CD4-positive, alpha-beta T cell treated with Interleukin-4 for 4 hours (primary cell): ENCODE results near the gene PFKFB3.
A peak's percentile ranks its signal among the peaks of the same experiment; 100 is the strongest.
"Not testable (repeated sequence)": the region's sequence is repeated elsewhere in the genome, so short reads cannot be mapped to it uniquely, and the experiment has no call there.

ENCODE experiments used
- DNase-seq: peaks from one replicate; pipeline ENCODE4 v3.0.0-alpha.2; 2020

The PFKFB3 gene

DNA sequence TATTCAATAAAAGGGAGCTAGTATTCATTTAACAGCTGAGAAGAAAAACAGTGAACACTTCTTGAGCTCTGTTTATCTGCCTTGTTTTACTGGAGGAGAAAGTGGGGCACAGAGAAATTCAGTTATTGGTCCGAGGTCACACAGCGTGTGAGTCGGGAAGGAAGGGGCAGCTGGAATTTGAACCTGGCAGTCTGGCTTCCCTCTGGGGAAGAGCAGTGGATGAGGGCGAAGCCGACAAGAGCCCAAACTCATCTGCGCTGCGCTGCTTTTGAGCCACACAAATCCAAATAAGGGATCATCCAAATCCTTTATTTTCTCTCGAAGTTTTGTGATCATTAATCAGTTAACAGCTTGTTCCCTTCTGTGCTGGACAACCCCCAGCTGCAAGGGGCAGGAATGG lies 23.7 kb upstream of the PFKFB3 start:
- DNase-seq, result no peak

DNA sequence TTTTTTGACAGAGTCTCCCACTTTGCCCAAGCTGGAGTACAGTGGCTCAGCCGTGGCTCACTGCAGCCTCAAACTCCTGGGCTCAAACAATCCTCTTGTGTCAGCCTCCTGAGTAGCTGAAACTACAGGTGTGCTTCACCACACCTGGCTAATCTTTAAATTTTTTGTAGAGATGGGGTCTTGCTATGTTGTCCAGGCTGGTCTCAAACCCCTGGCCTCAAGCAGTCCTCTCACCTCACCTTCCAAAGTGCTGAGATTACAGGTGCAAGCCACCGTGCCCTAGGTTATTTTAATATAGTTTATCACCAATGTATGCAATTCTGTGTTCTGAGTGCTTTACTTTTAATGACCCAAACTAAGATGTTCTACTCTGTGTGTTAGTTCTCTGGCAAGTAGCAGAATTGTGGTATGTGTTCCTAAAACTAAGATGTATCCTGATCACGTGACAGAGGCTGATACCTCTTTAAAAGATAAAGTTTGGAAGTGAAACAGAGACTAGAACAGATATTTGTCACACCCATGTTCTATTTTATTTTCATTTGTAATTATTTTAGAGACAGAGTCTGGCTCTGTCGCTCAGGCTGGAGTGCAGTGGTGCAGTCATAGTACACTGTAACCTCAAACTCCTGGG lies 22.1 kb upstream of the PFKFB3 start:
- DNase-seq, result no peak

DNA sequence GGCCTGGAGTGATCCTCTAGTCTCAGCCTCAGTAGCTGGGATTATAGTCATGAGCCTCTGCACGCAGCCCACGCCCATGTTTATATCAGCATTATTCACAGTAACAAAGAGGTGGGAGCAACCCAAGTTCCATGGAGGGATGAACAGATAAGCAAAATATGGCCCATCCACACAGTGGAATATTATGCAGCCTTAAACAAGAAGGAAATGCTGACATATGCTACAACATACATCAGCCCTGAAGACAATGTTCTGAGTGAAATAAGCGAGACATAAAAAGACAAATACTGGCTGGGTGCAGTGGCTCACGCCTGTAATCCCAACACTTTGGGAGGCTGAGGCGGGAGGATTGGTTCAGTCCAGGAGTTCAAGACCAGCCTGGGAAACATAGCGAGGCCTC lies 21.5 kb upstream of the PFKFB3 start:
- no peak for DNase-seq

DNA sequence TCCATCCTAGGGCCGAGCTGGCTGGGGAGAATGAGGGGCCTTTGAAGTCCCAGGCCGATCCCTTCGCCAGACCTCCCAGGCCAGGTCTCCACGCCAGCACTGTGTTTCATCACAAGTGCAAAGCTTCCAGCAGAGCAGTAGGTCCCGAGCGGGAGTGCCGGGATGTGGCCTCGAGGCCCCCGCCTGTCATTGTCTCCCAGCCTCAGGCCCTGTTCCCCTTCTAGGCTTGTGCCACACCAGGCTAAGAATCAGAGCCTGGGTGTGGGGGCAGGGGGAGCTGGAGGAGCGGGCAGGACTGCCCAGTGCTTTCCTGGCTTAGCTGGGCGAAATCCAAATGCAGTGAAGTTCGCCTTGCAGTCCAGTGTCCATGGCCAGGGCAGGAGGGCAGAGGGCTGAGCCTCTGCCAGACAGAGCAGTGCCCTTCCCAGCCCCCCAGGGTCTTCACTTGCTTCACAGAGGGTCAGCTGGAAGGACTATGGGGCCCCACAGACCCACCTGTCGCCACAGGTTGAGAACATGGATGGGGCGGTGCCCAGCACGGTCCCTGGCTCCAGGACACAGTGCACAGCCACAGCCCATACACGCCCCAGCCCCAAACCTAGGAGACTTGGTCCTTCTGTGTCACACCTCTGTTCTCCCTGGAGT lies 20.2 kb upstream of the PFKFB3 start:
- no peak for DNase-seq

DNA sequence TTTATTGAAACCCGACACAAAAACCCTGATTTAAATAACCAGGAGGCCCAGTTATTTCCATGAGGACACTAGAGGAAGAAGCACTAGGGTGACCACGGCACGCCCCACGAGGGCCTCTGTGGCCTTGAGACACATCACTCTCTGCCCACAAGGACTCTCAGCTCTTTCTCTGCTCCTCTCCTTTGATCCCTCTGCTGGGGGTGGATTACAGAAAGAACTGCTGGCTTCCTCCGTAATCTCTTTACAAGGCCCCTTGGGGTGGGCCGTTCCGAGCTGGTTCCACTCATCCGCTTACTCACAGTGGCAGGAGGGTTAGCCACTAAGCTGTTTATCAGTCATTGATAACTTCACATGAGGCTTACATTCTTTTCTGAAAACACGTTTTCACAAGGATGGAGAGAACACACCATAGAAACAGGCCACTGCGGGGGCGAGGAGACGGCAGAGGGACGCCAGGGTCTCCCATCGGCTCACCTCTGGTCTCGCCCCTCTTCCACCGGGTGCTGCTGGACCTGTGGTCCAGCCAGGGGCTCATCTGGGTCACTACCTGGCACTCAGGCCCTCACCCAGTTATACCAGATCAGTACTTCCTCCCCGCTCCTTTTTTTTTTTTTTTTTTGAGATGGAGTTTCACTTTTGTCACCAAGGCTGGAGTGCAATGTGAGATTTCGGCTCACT lies 17.6 kb upstream of the PFKFB3 start:
- no peak for DNase-seq

DNA sequence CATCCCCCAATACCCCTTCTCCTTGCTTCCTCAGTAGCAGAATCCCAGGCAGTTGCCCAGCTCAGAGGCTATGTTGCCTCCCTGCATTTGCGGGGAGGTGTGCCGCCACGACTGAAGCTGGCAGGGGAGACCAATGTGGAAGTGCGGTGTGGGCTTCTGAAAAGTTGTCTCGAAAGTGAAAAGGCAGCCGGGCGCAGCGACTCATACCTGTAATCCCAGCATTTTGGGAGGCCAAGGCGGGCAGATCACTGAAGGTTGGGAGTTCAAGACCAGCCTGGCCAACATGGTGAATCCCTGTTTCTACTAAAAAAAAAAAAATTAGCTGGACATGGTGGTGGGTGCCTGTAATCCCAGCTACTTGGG lies 15.9 kb upstream of the PFKFB3 start:
- no peak for DNase-seq

DNA sequence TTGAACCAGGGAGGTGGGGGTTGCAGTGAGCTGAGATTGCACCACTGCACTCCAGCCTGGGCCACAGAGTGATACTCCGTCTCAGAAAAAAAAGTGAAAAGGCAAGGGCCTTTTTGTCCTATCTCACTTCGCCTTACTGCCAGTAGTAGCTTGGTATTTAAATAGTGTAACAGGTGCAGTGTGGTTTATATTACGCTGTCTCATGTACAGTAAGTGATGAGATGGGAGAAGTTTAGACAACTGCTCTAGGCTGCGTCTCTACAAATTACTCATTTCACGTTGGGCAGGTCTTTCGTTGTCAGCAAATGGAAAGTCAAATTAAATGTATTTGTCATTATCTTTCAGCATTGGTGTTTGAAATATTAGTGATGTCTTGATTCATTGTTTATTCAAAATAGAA lies 15.5 kb upstream of the PFKFB3 start:
- no peak for DNase-seq

DNA sequence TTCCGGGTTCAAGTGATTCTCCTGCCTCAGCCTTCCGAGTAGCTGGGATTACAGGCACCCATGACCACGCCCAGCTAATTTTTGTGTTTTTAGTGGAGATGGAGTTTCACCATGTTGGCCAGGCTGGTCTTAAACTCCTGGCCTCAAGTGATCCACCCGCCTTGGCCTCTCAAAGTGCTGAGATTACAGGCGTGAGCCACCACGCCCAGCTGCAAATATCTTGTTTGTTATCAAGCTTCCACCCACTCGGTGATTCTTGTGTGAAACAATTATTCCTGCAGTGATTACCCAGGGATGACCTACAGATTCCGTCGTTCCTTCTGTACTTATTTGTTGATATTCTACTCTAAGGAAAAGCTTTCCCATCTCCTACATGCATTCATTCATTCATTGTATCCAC lies 12.7 kb upstream of the PFKFB3 start:
- not testable (repeated sequence) for DNase-seq

DNA sequence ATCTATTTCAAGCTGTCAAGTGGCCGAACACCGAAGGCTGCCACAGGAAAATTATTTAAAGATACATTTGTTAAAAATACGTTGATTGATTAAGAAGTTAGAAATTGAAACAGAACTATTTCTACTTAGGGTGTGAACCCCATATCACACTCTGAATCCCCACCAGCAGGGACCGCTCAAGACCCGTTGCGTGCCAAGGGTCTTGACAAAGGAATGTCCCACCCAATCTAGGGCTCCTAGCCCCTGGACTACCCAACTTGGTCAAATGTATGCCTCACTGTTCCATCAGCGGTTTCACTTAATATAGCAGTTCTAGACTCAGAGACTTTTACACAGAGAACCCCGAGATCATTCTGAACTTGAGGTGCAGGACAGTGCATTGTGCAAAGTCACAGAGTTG lies 11.6 kb upstream of the PFKFB3 start:
- no peak for DNase-seq

DNA sequence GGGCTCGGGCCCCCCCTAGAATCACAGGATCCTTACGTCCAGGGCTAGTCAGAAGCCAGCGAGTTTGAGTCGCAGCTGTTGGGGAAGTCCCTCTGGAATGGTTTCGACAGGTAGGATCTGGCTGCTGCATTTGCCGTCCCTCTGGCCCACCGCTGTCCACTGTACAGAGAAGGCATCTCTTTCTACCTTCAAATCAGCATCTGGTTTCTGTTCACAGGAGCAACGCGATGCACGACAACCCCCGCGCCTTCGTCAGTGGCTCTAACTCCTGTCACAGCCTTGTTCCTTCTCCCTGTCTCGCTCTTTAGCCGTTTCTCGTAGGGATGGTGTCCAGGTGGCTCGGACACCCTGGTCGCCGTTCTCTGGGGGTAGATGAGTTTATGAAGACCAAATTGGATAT lies 11.2 kb upstream of the PFKFB3 start:
- no peak for DNase-seq

DNA sequence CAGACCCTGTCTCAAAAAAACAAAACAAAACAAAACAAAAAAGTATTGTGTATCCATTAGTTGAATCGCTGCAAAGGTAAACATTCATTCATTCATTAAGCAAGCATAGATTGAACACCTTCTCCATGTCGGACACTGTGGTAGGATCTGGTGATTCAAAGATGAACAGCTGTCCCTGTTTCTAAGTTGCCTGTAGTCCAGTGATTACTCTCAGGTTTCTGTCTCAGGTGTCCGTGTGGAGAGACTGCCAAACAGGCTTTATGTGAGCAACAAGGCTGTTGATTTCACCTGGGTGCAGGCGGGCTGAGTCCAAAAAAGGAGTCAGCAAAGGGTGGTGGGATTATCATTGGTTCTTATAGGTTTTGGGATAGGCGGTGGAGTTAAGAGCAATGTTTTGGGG lies 9.4 kb upstream of the PFKFB3 start:
- DNase-seq, result not testable (repeated sequence)

DNA sequence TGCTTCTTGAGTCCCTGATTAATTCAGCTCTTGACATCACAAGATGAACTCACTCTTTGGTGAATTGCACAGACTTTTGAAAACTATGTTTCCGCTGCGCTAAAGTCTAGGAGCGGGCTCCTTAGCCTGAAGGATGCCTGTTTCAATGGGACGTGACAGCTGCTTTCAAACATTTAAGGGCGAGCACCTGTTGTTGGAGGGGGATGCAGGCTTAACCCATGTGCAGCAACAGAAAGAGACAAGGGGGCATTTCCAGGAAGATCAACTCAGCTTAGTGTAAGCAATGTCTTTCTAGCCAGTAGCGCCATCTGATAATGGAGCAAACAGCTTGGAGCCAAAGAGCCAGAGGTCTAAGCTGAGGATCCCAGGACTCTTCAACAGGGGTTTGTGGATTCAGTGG lies 8.4 kb upstream of the PFKFB3 start:
- no peak for DNase-seq

DNA sequence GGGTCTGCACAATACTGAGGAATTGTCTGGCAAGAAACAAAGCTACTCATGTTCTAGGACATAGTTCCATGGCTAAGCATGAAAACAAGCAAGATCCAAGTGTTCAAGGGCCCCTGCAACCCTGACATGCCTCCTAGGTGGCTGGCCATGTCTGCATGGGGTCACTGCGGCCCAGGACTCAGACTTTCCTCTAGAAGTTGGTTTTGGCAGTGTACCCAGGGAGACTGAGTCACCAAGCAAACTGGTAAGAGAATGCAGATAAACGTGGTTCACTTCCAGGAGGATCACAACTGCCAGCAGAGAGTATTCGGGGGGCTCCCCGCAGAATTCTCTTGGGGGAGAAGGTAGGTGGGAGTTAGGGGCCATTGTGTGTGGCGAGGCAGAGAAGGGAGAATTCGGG lies 7.4 kb upstream of the PFKFB3 start:
- DNase-seq, result no peak

DNA sequence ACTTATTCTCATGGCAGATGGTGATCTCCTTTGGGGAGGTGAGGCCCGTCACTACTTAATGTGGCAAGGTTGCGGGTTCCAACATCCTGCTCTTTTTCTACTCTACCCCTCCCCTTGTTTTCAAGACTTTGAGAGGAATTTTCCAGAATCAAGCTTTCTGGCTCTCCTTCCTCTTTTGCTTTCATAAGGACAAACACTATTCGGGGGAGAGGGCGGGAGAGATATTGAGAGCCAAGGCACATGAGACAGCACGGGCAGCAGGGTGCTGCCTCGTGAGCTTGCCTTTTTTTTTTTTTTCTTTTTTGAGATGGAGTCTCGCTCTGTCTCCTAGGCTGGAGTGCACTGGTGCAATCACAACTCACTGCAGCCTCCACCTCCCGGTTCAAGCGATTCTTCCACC lies 6.9 kb upstream of the PFKFB3 start:
- no peak for DNase-seq

DNA sequence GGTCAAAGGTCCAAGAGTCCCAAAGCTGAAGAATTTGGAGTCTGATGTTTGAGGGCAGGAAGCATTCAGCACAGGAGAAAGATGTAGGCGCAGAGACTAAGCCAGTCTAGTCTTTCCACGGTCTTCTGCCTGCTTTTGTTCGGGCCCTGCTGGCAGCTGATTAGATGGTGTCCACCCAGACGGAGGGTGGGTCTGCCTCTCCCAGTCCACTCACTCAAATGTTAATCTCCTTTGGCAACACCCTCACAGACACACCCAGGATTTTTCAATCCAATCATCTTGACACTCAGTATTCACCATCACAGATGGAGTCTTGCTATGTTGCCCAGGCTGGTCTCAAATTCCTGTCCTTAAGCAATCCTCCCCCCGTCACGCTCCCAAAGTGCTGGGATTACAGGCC lies 6.2 kb upstream of the PFKFB3 start:
- DNase-seq, result not testable (repeated sequence)

DNA sequence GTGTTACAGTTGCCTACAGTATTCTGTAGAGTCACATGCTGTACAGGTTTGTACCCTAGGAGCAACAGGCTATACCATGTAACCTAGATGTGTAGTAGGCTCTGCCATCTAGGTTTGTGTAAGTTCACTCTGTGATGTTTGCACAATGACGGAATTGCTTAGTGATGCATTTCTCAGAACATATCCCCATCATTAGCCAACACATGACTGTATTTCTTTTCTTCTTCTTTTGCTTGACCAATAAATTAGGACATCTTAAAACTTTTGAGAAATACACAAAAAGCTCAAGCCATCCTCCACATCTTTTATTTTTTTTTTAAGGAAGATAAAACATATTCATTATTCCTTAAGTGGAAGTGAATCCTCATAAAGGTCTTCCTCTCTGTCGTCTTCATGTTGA lies 5.4 kb upstream of the PFKFB3 start:
- DNase-seq, result no peak

DNA sequence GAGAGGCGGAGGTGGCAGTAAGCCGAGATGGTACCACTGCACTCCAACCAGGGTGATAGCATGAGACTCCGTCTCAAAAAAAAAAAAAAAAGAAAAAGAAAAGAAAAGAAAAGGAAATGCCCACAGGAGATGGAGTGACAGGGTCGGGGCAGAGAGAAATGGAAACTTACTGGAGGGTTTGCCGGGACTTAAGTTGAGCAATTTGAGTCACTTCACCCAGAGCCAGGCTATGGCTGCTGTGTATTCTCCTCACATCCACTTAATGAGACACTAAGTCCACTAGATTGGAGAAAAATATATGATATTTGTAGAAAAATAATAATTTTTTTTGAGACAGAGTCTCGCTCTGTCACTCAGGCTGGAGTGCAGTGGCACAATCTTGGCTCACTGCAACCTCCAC lies 4.6 kb upstream of the PFKFB3 start:
- DNase-seq, result no peak

DNA sequence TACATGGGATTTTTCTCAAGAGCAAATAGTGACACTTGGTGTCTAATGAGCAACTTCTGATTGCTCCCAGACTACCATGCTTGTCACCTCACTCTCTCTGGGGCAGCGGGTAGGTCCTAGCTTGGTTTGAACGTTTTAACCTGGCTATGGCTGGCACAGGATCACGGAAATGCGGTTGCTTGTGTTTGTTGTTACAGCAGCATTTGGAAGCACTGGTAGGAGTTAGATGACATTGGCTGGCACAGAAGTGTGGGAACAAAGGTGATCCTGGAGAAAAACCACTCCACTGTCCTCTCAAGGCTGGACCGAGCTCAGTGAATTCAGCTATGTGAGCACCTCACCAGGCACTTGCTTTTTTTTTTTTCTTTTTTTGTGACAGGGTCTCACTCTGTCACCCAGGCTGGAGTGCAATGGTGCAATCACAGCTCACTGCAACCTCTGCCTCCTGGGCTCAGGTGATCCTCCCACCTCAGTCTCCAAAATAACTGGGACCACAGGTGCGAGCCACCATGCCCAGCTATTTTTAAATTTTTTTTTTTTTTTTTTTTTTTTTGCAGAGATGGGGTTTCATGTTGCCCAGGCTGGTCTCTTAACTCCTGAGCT lies 3.5 kb upstream of the PFKFB3 start:
- no peak for DNase-seq

DNA sequence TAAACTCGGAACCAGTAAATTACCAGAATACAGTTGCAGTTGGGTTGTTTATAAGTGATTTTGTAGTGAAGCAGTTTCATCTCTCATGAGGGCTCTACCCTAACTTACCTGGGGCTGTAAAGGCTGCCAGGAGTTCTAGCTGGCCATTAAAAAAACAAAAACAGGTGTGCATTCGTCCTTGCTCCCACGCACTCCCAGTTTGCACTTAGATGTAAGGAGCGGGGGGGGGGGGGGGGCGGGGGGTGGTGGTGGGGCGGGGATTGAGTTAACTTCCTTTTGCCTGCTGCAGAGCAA lies 2.3 kb upstream of the PFKFB3 start:
- DNase-seq, result no peak

DNA sequence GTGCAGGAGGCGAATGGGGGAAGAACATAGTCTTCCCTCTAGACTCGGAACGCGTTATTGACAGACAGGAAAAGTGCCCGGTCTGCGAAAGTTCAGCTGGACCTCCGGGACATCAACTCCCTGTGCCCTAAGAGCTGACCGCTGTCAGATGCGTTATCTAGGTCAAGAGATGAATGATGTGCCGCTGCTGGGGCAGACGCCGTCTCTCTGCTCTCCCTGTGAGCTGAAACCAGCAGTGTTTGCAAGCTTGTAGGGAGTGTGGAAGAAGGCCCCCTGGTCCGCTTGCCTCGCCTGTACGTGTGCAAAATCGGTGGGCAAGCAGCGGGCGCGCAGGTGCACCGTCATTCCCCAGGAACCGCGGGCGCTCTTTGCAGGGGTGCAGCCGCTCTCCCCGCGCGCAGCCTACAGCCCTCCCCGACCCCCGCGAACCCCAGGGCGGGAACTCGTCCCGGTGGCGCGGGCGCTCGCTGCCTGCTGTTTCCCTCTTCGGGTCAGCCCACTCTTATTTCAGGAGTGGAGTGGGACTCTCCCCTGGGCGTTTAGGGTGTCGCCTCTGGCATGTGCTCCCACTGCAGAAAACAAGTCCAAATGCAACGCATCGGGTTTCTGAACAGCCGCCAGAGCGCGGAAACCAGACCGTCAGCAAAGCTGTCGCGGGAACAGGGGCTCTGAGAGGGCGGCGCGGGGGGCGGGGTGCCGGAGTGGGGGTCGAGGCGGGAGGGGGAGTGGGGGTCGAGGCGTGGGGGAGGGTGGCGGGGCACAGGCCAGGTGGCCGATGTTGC lies 1.8 kb upstream of the PFKFB3 start:
- no peak for DNase-seq

DNA sequence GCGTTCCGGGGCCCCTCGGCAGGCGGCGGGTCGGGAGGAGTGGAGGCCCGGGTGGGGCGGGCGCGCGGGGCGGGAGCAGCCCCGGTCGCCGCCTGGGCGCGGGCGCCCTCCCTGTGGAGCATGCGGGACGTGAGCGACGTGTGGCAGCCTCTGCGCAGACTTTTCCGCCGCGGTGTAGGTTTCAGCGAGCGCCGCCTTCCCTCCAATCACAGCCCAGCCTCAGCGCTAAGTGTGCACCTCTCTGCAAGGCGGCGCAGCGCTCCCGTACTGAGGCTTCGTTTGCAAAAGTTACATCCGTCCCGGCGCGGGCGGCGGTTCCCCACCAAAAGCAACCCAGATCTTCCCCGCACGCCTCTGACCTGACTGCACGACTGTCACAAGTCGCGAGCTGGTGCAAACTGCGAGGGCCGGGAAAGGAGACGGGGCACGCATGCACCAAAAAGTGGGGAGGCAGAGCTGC lies 1.2 kb upstream of the PFKFB3 start:
- peak; percentile 78 for DNase-seq

DNA sequence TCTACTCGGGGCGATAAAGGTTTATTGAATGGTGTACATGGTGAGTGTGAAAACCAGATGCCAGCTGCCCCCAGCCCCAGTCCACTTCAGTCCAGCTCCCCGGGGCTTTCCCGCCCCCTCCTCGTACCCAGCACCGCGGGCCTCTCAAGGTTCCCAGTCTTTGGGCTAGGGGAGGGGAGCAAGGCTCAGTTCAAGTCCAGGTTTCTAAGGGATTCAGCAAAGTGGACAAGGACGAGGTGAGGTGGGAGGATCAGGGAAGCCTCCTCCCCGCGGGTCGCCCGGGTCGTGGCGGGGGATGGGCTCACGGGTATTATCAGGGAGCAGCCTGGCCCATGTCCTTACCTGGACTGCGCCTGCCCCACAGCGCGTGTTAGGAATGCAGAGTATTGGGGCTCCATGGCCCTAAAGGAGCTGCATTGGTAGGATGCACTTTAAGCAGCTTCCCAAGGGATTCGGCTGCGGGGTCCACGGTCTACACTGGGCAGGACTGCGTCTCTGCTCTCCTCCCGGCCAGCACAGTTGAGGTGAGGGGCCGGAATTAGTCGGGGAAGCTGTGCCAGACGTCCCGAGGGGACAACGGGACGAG lies 541 bp upstream of the PFKFB3 start:
- DNase-seq, result no peak
